ENCODE measurements around the gene TNFSF9.

Gene TNFSF9

DNA sequence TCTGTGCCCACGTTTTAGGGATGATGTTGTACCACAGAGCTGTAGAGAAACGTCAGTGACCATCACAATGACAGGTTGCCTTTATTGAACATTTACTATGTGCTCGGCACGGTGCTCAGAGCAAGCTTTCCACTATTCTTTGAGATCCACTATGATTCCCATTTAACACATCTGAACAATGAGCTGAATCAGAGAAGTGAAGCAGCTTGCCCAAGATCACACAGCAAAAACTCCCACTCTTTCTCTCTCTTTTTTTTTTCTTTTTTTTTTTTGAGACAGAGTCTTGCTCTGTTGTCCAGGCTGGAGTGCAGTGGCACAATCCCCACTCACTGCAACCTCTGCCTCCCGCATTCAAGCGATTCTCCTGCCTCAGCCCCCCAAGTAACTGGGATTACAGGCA is 8.1 kb upstream of the TNFSF9 start:
- Histone ChIP-seq H3K27ac (ENCODE audit: extremely low read depth, low read depth, low read length) (no peak overlapping the region), H3K36me3 (ENCODE audit: control insufficient read depth in 2 of 2, insufficient read depth in 1 of 2, low read length in 2 of 2) (no peaks in the 10 kb centered on the region), H3K4me3 (ENCODE audit: low read depth, low read length) (no peak overlapping the region), H3K9me3 (ENCODE audit: control insufficient read depth, insufficient read depth, low read depth, low read length) (no peaks in the 10 kb centered on the region), H3K4me1 (ENCODE audit: control insufficient read depth, insufficient read depth, low read length) (no peaks in the 10 kb centered on the region)
- ChIA-PET POLR2A (interaction anchor here (1.4 kb wide), 1 partner anchor 8 kb away, joined by 4 read pairs; the partner anchor contains the start of gene TNFSF9), CTCF (interaction anchor here (0.7 to 1.2 kb wide), 2 partner anchors 109 to 818 kb away, joined by 4 to 5 read pairs; no protein-coding TSS in a partner anchor)
- no peak for TF ChIP-seq KLF9 (tag by site-specific recombination; IDR thresholded peaks at IDR 0.05; ENCODE audit: low read depth)
- TF ChIP-seq OVOL3 (tag by site-specific recombination; IDR thresholded peaks at IDR 0.05), result no peak
- no peak for TF ChIP-seq ZNF530 (tag by site-specific recombination; IDR thresholded peaks at IDR 0.05; ENCODE audit: low read depth)
- TF ChIP-seq YY1 (tag by site-specific recombination; IDR thresholded peaks at IDR 0.05), result no peak
- no peak for TF ChIP-seq GLIS2 (tag by site-specific recombination; IDR thresholded peaks at IDR 0.05)
- TF ChIP-seq, protein P1, sequence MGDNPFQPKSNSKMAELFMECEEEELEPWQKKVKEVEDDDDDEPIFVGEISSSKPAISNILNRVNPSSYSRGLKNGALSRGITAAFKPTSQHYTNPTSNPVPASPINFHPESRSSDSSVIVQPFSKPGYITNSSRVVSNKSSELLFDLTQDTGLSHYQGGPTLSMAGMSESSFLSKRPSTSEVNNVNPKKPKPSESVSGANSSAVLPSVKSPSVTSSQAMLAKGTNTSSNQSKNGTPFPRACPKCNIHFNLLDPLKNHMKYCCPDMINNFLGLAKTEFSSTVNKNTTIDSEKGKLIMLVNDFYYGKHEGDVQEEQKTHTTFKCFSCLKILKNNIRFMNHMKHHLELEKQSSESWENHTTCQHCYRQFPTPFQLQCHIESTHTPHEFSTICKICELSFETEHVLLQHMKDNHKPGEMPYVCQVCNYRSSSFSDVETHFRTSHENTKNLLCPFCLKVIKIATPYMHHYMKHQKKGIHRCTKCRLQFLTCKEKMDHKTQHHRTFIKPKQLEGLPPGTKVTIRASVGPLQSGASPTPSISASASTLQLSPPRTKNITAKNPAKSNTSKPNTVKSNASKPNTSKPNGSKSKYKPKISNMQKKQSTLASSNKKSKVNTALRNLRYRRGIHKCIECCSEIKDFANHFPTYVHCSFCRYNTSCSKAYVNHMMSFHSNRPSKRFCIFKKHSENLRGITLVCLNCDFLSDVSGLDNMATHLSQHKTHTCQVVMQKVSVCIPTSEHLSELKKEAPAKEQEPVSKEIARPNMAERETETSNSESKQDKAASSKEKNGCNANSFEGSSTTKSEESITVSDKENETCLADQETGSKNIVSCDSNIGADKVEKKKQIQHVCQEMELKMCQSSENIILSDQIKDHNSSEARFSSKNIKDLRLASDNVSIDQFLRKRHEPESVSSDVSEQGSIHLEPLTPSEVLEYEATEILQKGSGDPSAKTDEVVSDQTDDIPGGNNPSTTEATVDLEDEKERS (tag by site-specific recombination; IDR thresholded peaks at IDR 0.05), result no peak
- no peak for TF ChIP-seq ZNF580 (tag by site-specific recombination; IDR thresholded peaks at IDR 0.05)
- TF ChIP-seq ZNF768 (tag by site-specific recombination; IDR thresholded peaks at IDR 0.05), result no peak
- TF ChIP-seq ZNF114 (tag by site-specific recombination; IDR thresholded peaks at IDR 0.05), result no peak
- TF ChIP-seq ZNF561 (tag by site-specific recombination; IDR thresholded peaks at IDR 0.05; ENCODE audit: borderline replicate concordance), result no peak
- no peak for TF ChIP-seq ZNF777 (tag by site-specific recombination; IDR thresholded peaks at IDR 0.05; ENCODE audit: borderline replicate concordance)
- TF ChIP-seq, protein P2, sequence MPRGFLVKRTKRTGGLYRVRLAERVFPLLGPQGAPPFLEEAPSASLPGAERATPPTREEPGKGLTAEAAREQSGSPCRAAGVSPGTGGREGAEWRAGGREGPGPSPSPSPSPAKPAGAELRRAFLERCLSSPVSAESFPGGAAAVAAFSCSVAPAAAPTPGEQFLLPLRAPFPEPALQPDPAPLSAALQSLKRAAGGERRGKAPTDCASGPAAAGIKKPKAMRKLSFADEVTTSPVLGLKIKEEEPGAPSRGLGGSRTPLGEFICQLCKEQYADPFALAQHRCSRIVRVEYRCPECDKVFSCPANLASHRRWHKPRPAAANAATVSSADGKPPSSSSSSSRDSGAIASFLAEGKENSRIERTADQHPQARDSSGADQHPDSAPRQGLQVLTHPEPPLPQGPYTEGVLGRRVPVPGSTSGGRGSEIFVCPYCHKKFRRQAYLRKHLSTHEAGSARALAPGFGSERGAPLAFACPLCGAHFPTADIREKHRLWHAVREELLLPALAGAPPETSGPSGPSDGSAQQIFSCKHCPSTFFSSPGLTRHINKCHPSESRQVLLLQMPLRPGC (tag by site-specific recombination; IDR thresholded peaks at IDR 0.05), result no peak
- TF ChIP-seq EGR2 (tag by site-specific recombination; IDR thresholded peaks at IDR 0.05; ENCODE audit: low read depth), result no peak
- TF ChIP-seq SCRT1 (tag by site-specific recombination; IDR thresholded peaks at IDR 0.05; ENCODE audit: borderline replicate concordance), result no peak

DNA sequence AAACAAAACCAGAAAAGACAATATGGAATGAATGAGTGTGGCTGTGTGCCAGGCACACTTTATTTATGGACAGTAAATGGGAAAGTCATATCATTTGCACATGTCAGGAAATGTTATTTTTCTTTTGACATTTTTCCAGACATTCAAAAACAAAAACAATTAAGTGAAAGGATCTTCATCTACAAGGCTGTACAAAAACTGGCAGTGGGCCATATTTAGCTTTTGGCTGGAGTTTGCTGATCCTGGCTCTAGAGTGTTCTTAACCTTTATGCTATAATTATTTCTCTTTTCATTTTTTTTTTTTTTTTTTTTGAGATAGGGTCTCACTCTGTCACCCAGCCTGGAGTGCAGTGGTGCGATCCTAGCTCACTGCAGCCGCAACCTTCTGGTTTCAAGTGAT is 6.5 kb upstream of the TNFSF9 start:
- ChIA-PET POLR2A (no interaction called here), CTCF (interaction anchor here (0.6 to 1.3 kb wide), 5 partner anchors 8 to 398 kb away, joined by 3 to 5 read pairs (median 3); no protein-coding TSS in a partner anchor)
- H3K27ac ChIP-seq (ENCODE audit: extremely low read depth, low read depth, low read length), result no peak overlapping the region
- no peaks in the 10 kb centered on the region for H3K36me3 ChIP-seq (ENCODE audit: control insufficient read depth in 2 of 2, insufficient read depth in 1 of 2, low read length in 2 of 2)
- no peaks in the 10 kb centered on the region for H3K4me1 ChIP-seq (ENCODE audit: control insufficient read depth, insufficient read depth, low read length)
- no peak overlapping the region for H3K4me3 ChIP-seq (ENCODE audit: low read depth, low read length)
- no peaks in the 10 kb centered on the region for H3K9me3 ChIP-seq (ENCODE audit: control insufficient read depth, insufficient read depth, low read depth, low read length)
- TF ChIP-seq ZNF24 (tag by site-specific recombination; IDR thresholded peaks at IDR 0.05) (no peak), ZNF155 (tag by site-specific recombination; IDR thresholded peaks at IDR 0.05) (no peak), MZF1 (tag by site-specific recombination; IDR thresholded peaks at IDR 0.05; ENCODE audit: borderline replicate concordance) (no peak), ZNF580 (tag by site-specific recombination; IDR thresholded peaks at IDR 0.05) (no peak), ZFP37 (tag by site-specific recombination; IDR thresholded peaks at IDR 0.05) (no peak), GLI2 (tag by site-specific recombination; IDR thresholded peaks at IDR 0.05; ENCODE audit: borderline replicate concordance, low read depth) (no peak), ZNF184 (tag by site-specific recombination; IDR thresholded peaks at IDR 0.05) (no peak), ZNF404 (tag by site-specific recombination; IDR thresholded peaks at IDR 0.05) (no peak), CTCF (tag by site-specific recombination; IDR thresholded peaks at IDR 0.05) (no peak)
- TF ChIP-seq, protein P3, sequence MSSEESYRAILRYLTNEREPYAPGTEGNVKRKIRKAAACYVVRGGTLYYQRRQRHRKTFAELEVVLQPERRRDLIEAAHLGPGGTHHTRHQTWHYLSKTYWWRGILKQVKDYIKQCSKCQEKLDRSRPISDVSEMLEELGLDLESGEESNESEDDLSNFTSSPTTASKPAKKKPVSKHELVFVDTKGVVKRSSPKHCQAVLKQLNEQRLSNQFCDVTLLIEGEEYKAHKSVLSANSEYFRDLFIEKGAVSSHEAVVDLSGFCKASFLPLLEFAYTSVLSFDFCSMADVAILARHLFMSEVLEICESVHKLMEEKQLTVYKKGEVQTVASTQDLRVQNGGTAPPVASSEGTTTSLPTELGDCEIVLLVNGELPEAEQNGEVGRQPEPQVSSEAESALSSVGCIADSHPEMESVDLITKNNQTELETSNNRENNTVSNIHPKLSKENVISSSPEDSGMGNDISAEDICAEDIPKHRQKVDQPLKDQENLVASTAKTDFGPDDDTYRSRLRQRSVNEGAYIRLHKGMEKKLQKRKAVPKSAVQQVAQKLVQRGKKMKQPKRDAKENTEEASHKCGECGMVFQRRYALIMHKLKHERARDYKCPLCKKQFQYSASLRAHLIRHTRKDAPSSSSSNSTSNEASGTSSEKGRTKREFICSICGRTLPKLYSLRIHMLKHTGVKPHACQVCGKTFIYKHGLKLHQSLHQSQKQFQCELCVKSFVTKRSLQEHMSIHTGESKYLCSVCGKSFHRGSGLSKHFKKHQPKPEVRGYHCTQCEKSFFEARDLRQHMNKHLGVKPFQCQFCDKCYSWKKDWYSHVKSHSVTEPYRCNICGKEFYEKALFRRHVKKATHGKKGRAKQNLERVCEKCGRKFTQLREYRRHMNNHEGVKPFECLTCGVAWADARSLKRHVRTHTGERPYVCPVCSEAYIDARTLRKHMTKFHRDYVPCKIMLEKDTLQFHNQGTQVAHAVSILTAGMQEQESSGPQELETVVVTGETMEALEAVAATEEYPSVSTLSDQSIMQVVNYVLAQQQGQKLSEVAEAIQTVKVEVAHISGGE (tag by site-specific recombination; conservative IDR thresholded peaks at IDR 0.05; ENCODE audit: low read depth), result no peak
- TF ChIP-seq, protein P4, sequence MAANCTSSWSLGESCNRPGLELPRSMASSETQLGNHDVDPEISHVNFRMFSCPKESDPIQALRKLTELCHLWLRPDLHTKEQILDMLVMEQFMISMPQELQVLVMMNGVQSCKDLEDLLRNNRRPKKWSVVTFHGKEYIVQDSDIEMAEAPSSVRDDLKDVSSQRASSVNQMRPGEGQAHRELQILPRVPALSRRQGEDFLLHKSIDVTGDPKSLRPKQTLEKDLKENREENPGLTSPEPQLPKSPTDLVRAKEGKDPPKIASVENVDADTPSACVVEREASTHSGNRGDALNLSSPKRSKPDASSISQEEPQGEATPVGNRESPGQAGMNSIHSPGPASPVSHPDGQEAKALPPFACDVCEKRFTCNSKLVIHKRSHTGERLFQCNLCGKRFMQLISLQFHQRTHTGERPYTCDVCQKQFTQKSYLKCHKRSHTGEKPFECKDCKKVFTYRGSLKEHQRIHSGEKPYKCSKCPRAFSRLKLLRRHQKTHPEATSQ (tag by site-specific recombination; IDR thresholded peaks at IDR 0.05), result no peak
